HG02938 (cell line): ENCODE results near the gene NAPG.
"Not testable (repeated sequence)": the region's sequence is repeated elsewhere in the genome, so short reads cannot be mapped to it uniquely, and the experiment has no call there.

Source experiments
- ATAC-seq: cut with Tn5 transposase; IDR thresholded peaks from one replicate; pipeline ENCODE4 v1.9.1; 2021; ENCODE audit warnings: mild to moderate bottlenecking, moderate library complexity; ENCODE audit not compliant: unreplicated experiment

The NAPG gene

DNA sequence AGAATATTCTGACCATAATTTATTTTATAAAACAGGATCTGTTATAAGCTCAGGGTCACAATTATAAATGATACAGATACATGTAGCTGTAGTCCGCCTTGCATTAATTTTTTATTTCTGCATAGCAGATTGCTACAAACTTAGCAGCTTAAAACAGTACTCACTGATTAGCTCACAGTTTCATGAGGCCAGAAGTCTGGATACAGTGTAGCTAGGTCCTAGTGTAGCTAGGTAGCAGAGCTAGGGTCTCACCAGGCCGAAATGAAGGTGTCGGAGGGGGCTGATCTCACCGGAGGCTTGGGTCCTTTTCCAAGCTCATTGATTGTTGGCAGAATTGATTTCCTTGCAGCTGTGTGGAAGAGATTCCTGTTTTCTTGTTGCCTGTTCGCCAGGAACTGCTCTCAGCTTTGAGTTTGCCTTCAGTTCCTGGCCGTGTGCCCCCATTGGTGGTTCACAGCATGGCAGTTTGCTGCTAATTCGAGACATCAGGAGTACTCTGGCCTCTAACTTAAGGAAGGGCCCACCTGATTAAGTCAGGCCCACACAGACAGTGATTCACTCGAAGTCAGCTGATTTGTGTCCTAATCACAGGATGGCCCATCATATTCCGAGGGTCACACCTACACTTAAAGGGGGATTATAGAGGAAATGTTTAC lies 18.4 kb downstream of the NAPG start:
- no peak for ATAC-seq

GRCh38 chr18:10546557-10547300 lies 20.9 kb downstream of the NAPG start:
- no peak for ATAC-seq

DNA sequence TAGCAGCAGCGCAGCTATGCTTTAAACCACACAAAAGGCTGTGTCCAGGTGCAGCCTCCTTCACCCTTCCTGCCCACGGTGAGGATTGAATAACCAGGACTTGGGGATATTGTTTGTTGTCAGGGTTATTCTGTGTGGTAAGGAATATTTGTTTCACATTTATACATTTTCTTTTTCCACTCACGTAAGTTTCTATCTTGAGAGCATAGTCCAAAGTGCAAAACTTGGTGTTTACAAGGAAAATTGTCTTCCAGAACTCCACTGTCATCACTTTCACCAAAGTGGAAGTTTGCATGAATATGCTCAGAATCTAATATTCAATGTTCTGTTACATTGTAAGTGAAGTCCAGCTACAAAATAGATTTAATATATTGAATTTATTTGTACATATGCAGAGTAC lies 26.4 kb downstream of the NAPG start:
- no peak for ATAC-seq

GRCh38 chr18:10556251-10556650 lies 30.4 kb downstream of the NAPG start:
- ATAC-seq, result not testable (repeated sequence)

- ATAC-seq, result no peak
Measured at GRCh38 chr18:10557085-10557677, 31.4 kb downstream of the NAPG start.

DNA sequence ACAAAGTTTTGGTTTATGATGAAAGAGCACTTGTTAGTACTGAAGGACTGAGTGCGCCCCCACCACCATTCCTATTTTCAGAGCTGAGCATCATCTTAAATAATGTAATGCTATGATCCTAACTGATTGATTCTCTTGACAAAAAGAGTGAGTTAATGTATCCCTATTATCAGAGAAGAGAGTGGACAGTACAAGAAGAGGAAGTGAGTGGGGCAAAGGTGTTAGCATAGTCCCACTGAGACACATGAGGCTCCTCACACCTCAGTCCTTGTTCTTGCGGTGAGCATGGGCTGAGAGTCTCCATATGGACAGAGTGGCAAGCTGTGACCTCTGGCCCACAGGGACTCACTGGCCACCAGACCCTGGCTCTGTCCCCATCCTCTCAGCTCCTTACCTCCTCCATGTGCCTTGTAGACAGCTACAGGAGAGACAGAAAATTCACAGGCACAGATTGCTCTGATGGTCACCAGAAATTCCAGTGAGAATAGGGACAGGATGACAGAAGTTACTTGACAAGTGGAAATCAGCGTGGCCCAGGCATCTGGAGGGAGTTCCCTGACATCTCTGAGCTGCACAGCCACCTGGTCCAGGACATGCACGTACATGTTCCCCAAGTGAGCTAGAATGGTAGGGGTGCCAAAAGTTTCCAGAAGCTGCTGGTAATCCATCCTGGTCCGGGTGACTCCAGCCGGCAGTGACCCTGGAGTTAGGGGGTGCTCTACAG lies 32.6 kb downstream of the NAPG start:
- ATAC-seq, result no peak

DNA sequence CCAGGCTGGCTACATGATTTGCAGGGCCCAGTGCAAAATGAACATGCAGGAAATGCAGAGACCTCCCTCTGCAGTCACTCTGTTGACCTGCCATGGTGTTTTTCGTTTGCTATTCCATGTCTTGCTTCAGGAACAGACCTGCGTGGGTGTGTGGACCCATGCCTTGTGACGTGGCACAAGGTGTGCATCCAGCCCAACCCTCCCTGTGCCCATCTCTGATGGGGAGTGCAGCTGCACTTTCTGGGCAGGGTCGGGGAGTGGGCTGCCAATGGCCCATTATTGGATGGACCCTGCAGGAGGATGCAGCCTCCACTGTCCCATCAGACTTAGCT lies 33.1 kb downstream of the NAPG start:
- ATAC-seq, result no peak

DNA sequence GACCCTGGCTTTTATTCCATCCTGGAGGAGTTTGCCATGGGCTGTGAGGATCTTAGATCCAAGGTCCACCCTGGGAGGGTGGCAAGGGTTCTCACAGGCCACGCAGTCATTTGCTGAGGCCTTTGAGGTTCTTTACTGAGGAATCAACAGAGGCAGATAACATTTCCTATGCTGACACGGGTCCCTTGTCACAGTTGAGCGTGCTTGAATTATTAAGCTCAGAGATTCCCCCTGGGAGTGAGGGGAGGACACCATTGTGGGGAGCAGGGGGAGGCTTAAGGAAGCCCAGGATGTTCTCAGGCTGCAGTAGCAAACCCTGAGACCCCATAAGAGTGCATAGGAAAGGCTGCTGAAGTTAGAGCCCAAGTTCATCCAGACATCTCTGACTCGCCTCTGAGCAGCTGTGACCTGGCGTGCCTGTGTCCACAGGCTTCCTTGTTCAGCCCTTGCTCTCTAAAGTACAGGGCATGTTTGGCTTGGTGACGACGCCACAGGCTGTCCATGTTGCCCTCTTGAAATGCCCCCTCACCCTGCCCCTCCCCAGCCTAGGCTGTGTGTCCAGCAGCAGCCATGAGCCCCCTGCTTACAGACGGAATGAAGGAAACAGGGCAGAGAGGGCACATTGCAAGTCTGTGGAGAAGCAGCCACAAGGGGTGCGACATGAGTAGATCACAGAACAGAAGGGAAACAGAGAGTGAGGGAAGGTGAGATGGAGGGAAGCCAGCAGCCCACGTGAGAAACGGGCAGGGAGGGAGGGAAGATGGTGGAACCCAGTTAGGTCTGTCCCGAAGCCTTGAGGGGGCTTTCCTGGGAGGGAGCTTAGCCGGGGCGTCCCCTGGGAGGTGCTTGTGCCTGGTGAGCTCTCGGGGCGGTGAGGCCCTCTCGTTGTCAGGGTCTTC lies 34.0 kb downstream of the NAPG start:
- peak; percentile 39 for ATAC-seq

GRCh38 chr18:10560452-10561045 lies 34.7 kb downstream of the NAPG start:
- peak; percentile 58 for ATAC-seq

- no peak for ATAC-seq
Measured at GRCh38 chr18:10562773-10563160, 36.9 kb downstream of the NAPG start.

- ATAC-seq, result no peak
Measured at GRCh38 chr18:10563886-10564285, 38.1 kb downstream of the NAPG start.

GRCh38 chr18:10564975-10565773 lies 39.3 kb downstream of the NAPG start:
- no peak for ATAC-seq

GRCh38 chr18:10565835-10566234 lies 40.0 kb downstream of the NAPG start:
- ATAC-seq, result no peak

DNA sequence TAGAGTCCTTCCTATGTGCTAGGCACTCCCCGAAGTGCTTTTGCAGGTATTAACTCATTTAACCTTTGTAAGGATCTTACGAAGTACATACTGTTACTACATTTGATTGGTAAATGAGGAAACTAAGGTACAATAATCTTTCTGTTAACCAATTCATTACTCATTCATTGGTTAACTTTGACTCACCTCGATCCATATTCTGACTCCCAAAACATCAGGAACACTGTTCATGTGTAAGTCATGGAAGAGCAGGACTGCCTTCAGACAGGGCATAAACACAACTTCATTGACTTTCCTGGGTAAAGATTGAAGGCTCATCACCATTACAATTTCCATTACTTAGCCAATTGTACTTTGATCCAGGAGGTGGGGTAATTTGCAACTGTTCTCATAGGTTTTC lies 40.6 kb downstream of the NAPG start:
- ATAC-seq, result no peak

- not testable (repeated sequence) for ATAC-seq
Measured at GRCh38 chr18:10569941-10570340, 44.1 kb downstream of the NAPG start.

- ATAC-seq, result no peak
Measured at GRCh38 chr18:10570622-10571021, 44.8 kb downstream of the NAPG start.

GRCh38 chr18:10571537-10571936 lies 45.7 kb downstream of the NAPG start:
- ATAC-seq, result no peak

- ATAC-seq, result not testable (repeated sequence)
Measured at GRCh38 chr18:10573261-10573660, 47.4 kb downstream of the NAPG start.

- ATAC-seq, result not testable (repeated sequence)
Measured at GRCh38 chr18:10574412-10574811, 48.6 kb downstream of the NAPG start.
